HG02759 (cell line): ENCODE measurements around the gene SAMD8.
A peak's percentile ranks its signal among the peaks of the same experiment; 100 is the strongest.
"Not testable (repeated sequence)": the region's sequence is repeated elsewhere in the genome, so short reads cannot be mapped to it uniquely, and the experiment has no call there.

ENCODE experiments used
- ATAC-seq: cut with Tn5 transposase; IDR thresholded peaks from one replicate; pipeline ENCODE4 v1.9.1; 2021; ENCODE audit warnings: mild to moderate bottlenecking, moderate library complexity; ENCODE audit not compliant: unreplicated experiment

SAMD8 gene

DNA sequence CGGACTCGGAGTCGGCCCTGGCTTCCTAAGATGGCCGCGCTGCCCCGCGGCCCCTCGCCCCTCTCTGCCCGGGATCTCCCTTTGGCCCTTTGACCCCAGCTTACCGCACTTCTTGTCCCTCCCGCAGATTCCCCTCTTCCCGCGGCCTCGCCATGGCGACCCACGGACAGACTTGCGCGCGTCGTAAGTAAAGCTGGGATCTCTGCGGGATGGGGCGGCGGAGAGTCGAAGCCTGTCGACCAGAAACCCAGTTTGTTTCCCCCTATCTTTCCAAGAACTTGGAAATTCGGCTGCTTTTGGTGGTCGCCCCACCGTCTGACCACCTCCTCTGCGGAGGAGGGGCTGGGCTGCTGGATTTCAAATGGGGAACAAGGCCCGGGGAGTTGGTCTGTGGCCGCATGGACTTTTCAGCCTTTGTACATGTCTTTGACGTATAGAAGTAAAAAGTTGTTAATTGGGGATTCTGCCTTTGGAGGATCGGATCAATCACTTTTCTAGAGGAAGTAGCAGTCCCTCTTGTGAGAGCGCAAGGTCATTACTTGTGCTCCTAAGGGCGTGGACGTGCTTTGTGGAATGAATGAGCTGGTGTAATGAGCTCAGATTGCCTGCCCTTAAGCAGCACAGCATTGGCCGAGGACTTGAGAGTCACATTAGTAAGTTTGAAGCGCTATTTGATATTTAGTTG is 99.7 kb downstream of the SAMD8 start:
- ATAC-seq, result no peak

DNA sequence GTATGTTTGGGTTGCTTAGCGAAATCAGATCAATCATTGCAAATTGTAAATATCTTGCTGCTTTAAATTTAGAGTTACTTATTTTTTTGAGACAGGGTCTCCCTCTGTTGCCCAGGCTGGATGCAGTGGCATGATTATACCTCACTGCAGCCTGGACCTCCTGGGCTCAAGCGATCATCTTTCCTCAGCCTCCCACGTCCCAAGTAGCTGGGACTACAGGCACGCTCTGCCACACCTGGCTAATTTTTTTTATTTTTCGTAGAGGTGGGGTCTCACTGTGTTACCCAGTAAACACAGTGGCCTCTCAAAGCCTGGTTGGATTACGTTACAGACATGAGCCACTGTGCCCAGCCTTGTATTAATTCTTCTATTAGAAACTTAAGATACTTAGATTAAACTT is 100.9 kb downstream of the SAMD8 start:
- ATAC-seq, result no peak

DNA sequence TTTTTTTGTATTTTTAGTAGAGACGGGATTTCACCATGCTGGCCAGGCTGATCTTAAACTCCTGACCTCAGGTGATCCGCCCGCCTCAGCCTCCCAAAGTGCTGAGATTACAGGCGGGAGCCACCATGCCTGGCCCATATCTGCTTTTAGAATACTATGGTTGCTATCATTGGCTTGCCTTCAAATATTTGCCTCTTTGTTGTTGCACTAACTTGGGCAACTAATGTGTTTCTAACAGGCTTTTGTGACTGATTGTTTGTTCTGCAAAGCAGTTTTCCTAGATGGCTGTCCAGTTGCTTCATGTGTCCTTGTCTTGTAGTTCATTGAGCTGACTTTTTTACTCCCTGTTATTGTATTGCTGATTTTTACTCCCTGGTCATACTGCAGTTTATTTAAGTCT is 108.8 kb downstream of the SAMD8 start:
- ATAC-seq, result no peak

DNA sequence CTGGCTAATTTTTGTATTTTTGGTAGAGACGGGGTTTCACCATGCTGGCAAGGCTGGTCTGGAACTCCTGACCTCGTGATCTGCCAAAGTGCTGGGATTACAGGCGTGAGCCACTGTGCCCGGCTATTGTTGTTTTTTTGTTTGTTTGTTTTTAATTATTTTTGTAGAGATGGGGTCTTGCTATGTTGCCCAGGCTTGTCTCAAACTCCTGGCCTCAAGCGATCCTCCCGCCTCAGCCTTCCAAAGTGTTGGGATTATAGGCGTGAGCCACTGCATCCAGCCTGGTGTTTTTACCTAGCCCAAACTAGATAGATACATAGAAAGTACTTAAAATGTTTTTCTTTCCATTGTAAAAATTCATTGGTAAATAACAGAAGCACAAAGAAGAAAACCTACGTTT is 110.0 kb downstream of the SAMD8 start:
- ATAC-seq, result not testable (repeated sequence)

DNA sequence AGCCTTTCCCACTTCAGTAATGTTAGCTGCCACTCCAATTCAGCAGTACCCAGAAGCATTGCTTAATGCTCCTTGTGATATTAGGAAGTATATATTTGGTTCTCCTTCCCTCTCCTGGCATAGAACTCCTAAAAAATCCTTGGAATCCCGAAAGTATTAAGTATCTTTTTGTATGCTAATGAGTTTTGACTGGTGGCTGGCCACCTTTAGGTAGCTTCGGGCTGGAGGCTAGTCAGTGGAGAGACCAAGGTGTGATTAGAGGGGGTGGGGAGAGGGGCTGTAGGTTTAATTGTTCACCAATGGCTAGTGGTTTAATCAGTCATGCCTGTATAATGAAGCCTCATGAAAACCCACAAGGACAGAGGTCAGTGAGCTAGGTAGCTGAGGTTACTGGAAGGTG is 112.1 kb downstream of the SAMD8 start:
- ATAC-seq, result no peak

DNA sequence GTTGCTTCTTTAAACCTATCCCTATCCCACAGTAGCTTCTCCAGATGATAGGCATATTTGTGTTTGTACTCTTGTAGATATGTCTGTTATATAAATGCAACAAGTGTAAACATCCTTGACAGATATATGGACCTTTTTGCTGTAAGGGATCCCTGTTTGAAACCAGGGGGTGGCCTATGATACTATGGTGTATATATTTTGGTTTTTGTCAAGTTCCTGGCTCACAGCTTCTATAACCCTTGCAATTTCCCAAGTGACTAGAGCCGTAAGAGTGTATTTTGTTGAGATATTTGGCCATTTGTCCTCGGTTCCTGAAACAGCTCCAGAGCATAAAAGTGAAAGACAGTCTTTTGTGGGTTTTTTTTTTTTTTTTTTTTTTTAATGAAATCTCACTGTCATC is 114.6 kb downstream of the SAMD8 start:
- no peak for ATAC-seq

DNA sequence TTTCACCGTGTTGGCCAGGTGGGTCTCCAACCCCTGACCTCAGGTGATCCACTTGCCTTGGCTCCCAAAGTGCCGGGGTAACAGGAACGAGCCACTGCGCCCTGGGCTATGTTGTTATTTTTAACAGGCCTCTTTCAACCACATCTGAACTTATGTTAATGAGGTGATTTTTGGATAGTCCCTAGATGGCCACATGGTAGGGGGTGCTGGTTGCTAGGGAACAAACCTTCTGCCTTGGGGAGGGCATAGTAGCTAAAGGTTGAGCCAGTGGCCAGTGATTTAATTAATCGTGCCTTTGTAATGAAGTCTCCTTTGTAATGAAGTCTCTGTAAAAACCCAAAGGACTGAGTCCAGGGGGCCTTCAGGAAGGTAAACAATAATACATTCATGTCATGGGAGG is 115.2 kb downstream of the SAMD8 start:
- ATAC-seq, result no peak

DNA sequence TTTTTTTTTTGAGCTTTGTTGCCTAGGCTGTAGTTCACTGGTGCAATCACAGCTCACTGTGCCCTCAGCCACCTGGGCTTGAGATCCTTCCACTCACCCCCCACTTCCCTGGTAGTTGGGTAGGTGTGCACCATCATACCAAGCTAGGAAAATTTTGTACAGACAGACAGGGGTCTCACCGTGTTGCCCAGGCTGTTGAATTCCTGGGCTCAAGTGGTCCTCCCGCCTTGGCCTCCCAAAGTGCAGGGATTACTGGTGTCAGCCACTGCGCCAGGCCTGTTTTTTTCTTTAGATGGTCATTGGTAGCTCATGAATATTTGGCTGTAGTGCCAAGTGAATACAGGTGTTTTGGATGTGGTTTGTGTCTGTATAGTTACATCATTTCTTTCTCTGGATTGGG is 116.8 kb downstream of the SAMD8 start:
- ATAC-seq, result no peak

DNA sequence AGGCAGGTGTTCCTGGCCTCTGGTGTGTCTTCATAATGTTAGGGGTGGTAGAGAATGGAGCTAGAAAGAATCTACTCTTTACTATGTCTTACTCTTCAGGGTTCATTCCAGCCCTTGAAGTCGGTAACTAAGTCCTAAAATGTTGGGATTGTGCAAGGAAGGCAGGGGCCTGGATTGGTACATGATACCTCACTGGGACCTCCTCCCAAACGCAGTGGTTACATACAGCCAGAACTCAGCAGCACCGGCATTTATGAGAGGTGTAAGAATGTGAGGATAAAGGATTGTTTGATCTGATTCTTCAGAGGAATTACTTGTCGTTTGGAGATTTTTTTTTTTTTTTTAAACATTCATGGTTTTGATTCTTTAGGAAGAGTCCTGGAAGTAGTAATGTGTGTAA is 117.4 kb downstream of the SAMD8 start:
- ATAC-seq, result no peak

DNA sequence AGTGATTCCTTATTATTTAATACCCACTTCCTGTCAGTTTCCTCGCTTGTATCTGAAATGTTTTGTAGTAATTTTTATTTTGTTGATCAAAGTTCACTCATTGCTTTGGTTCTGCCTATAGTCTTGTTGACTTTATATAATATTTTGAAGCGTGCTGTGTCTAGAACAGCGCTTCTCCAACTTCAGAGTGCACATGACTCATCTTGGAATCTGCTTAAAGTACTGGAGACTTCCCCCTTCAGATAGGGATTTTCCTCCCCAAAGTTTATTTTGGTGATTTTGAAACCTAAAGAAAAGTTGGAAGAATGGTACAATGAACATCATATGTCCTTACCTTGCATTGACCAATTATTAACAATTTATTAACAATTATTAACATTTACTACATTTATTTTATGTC is 118.5 kb downstream of the SAMD8 start:
- no peak for ATAC-seq

DNA sequence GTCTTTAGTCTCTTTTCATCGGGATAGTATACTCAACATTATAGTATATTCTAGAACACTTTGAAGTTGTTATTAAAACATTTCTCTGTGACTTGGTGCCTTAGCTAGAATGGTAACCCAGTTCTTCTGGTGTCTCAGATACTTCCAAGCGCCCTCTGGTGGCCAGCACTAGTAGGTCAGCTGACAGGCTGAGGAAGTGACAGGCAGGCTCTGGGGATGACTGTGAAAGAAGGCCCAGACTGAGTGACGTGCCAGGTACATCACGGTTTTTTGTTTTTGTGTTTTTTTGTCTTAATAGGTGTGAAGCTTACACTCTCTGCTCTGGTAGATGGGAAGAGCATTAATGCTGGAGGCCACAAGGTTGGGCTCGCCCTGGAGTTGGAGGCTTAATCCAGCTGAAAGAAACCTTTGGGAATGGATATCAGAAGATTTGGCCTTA is 119.2 kb downstream of the SAMD8 start:
- ATAC-seq, result peak; percentile 36
